ENCODE results near the gene TNRC6A.
"Not testable (repeated sequence)": the region's sequence is repeated elsewhere in the genome, so short reads cannot be mapped to it uniquely, and the experiment has no call there.

The TNRC6A gene

GRCh38 chr16:24728891-24729242 lies 584 bp upstream of the TNRC6A start:
- no peak for DNase-seq

- DNase-seq = peak; percentile 41
Observed at GRCh38 chr16:24729951-24730815, 732 bp downstream of the TNRC6A start.

GRCh38 chr16:24730914-24731313 lies 1.5 kb downstream of the TNRC6A start:
- no peak for DNase-seq

GRCh38 chr16:24731722-24732419 lies 2.4 kb downstream of the TNRC6A start:
- no peak for DNase-seq

- no peak for DNase-seq
Observed at GRCh38 chr16:24734382-24734781, 4.9 kb downstream of the TNRC6A start.

GRCh38 chr16:24736758-24737157 lies 7.3 kb downstream of the TNRC6A start:
- DNase-seq = no peak

GRCh38 chr16:24737391-24737871 lies 8.0 kb downstream of the TNRC6A start:
- no peak for DNase-seq

GRCh38 chr16:24737916-24738594 lies 8.6 kb downstream of the TNRC6A start:
- DNase-seq = no peak

- no peak for DNase-seq
Observed at GRCh38 chr16:24738895-24739294, 9.4 kb downstream of the TNRC6A start.

- DNase-seq = no peak
Observed at GRCh38 chr16:24741862-24742261, 12.4 kb downstream of the TNRC6A start.

GRCh38 chr16:24742610-24743009 lies 13.2 kb downstream of the TNRC6A start:
- DNase-seq = not testable (repeated sequence)

- DNase-seq = no peak
Observed at GRCh38 chr16:24745391-24745790, 15.9 kb downstream of the TNRC6A start.

- no peak for DNase-seq
Observed at GRCh38 chr16:24745791-24746190, 16.3 kb downstream of the TNRC6A start.

- no peak for DNase-seq
Observed at GRCh38 chr16:24747441-24747840, 18.0 kb downstream of the TNRC6A start.

GRCh38 chr16:24748242-24748641 lies 18.8 kb downstream of the TNRC6A start:
- DNase-seq = no peak

GRCh38 chr16:24749310-24749709 lies 19.9 kb downstream of the TNRC6A start:
- no peak for DNase-seq

- not testable (repeated sequence) for DNase-seq
Observed at GRCh38 chr16:24749872-24750271, 20.4 kb downstream of the TNRC6A start.

- no peak for DNase-seq
Observed at GRCh38 chr16:24753000-24753399, 23.5 kb downstream of the TNRC6A start.

- no peak for DNase-seq
Observed at GRCh38 chr16:24753437-24753836, 24.0 kb downstream of the TNRC6A start.

- no peak for DNase-seq
Observed at GRCh38 chr16:24754543-24754942, 25.1 kb downstream of the TNRC6A start.

GRCh38 chr16:24755201-24755874 lies 25.9 kb downstream of the TNRC6A start:
- no peak for DNase-seq

GRCh38 chr16:24758373-24758772 lies 28.9 kb downstream of the TNRC6A start:
- DNase-seq = no peak

GRCh38 chr16:24759006-24759405 lies 29.6 kb downstream of the TNRC6A start:
- no peak for DNase-seq
